ENCODE measurements around the gene CXXC5. TPM values are rescaled to one million over a fixed set of nuclear protein-coding genes. Genes with fewer than 3 reads are reported as not detected.

The CXXC5 gene
- total and polyA plus RNA-seq, 2 of the 4 experiments (the other 2 are of a cell fraction): 24.9 to 35.7 TPM

- DNase-seq: no peak
- BruUV-seq (replicated peaks): no TSS peak
These were observed 4.7 kb downstream of the CXXC5 start for GRCh38 chr5:139652788-139653241.

More at GRCh38 chr5:139652788-139653241, 4.7 kb downstream of the CXXC5 start:
- Histone ChIP-seq H3K36me3 (ENCODE audit: control insufficient read depth, insufficient read depth, low read length) (no peaks in the 10 kb centered on the region), H4K20me1 (ENCODE audit: insufficient read depth, low read length) (peaks cover 16% of the 10 kb centered on the region), H2BK15ac (ENCODE audit: low read depth, low read length) (peak overlapping the region; percentile 38), H3K4ac (ENCODE audit: low read depth, low read length) (peak overlapping the region; percentile 100), H3K4me3 (ENCODE audit: insufficient read depth, low read depth, low read length) (no peak overlapping the region), H2BK5ac (ENCODE audit: low read depth, low read length, poor library complexity, severe bottlenecking) (peak overlapping the region; percentile 89), H2BK120ac (ENCODE audit: low read depth, low read length) (peak overlapping the region; percentile 61), H3K23ac (ENCODE audit: low read depth, low read length) (peak overlapping the region; percentile 42; the same call in 1 of the 2 replicates), H3K9me1 (ENCODE audit: insufficient read depth, low read length) (peaks cover 40% of the 10 kb centered on the region), H3K56ac (ENCODE audit: extremely low read depth, insufficient read depth, low read length) (peak overlapping the region; percentile 30; the same call in 1 of the 2 replicates), H3K27ac (ENCODE audit: insufficient read depth, low read length) (peak overlapping the region; percentile 90), H3K9me3 (ENCODE audit: control insufficient read depth, insufficient read depth, low read length) (no peaks in the 10 kb centered on the region), H2AK5ac (ENCODE audit: low read depth, low read length) (peak overlapping the region; percentile 100; the same call in 1 of the 2 replicates), H3K4me2 (ENCODE audit: low read depth, low read length) (peak overlapping the region; percentile 79), H3K18ac (ENCODE audit: low read depth, low read length) (peak overlapping the region; percentile 69), H2AFZ (replicated peaks; ENCODE audit: low read length, poor library complexity) (peak overlapping the region; percentile 21), H3K79me1 (ENCODE audit: low read depth in 1 of 2, low read length in 2 of 2) (peaks cover 32 to 78% of the 10 kb centered on the region in 2 experiments), H3K9ac (ENCODE audit: low read depth, low read length) (peak overlapping the region; percentile 76), H4K91ac (ENCODE audit: insufficient read depth, low read depth, low read length) (peak overlapping the region; percentile 43), H3K27me3 (ENCODE audit: control insufficient read depth, insufficient read depth, low read length) (no peaks in the 10 kb centered on the region), H4K5ac (ENCODE audit: low read depth, low read length) (peak overlapping the region; percentile 59; the same call in 1 of the 2 replicates), H2AK9ac (replicated peaks; ENCODE audit: low read depth, low read length, poor library complexity) (no peak overlapping the region), H2BK20ac (ENCODE audit: low read depth, low read length) (peak overlapping the region; percentile 43), H3K14ac (replicated peaks; ENCODE audit: low read depth, low read length) (peak overlapping the region; percentile 57), H4K8ac (ENCODE audit: low read depth in 2 of 2, low read length in 2 of 2) (peak overlapping the region; percentile 35 to 48; a peak in 3 of 4 replicates), H3K4me1 (ENCODE audit: control insufficient read depth, insufficient read depth, low read length) (peaks cover 53% of the 10 kb centered on the region)
- CTCF ChIA-PET: interaction anchor here (1.0 kb wide), 1 partner anchor 112 kb away, joined by 3 read pairs; no protein-coding TSS in a partner anchor
- POLR2A ChIA-PET (ENCODE audit: unreplicated experiment): no interaction called here
- dilution Hi-C loops (cut with HindIII; ENCODE audit: low sequenced_read_pairs, unreplicated experiment) (no loop called here), intact Hi-C loops (cut with micrococcal nuclease) (no loop called here), in situ Hi-C loops (cut with MboI; ENCODE audit: low sequenced_read_pairs) (no loop called here)
- ATAC-seq (ENCODE audit: low read depth): no peak
- TF ChIP-seq RAD21 (IDR thresholded peaks at IDR 0.05; ENCODE audit: low read length) (no peak), POLR2A (IDR thresholded peaks at IDR 0.05; ENCODE audit: low read depth, low read length) (peak; percentile 1; the same call in 1 of the 2 replicates)
- 80% methylated on average over 1 of the region's 5 CpGs; no CpG with 5 or more reads in 1 of the 2 experiments for whole genome bisulfite sequencing, 2 experiments (ENCODE audit: extremely low coverage in 2 of 2, insufficient read length in 1 of 2)

All from IMR-90 (cell line).